GM12865 (cell line): ENCODE results near the gene AIP.

Experiments
- DNase-seq: peaks from one replicate; pipeline ENCODE4 v3.0.0; 2010; ENCODE audit warnings: low read depth
- H3K4me3 ChIP-seq: 2 replicates; pipeline ENCODE4 v1.5.1; 2011; ENCODE audit warnings: mild to moderate bottlenecking, low read depth, low read length, control low read depth
- TF ChIP-seq, protein P1 (sequence below): IDR thresholded peaks from 2 replicates; pipeline ENCODE4 v1.5.1; 2011; ENCODE audit warnings: low read length, control low read depth, low read depth, inconsistent platforms; ENCODE audit not compliant: insufficient read depth; ENCODE audit errors: missing control alignments

AIP gene

GRCh38 chr11:67486481-67487195, 3.8 kb downstream of the AIP start:
- DNase-seq = peak; percentile 90
- peak overlapping the region; percentile 38 for H3K4me3 ChIP-seq
- TF ChIP-seq, protein P1, sequence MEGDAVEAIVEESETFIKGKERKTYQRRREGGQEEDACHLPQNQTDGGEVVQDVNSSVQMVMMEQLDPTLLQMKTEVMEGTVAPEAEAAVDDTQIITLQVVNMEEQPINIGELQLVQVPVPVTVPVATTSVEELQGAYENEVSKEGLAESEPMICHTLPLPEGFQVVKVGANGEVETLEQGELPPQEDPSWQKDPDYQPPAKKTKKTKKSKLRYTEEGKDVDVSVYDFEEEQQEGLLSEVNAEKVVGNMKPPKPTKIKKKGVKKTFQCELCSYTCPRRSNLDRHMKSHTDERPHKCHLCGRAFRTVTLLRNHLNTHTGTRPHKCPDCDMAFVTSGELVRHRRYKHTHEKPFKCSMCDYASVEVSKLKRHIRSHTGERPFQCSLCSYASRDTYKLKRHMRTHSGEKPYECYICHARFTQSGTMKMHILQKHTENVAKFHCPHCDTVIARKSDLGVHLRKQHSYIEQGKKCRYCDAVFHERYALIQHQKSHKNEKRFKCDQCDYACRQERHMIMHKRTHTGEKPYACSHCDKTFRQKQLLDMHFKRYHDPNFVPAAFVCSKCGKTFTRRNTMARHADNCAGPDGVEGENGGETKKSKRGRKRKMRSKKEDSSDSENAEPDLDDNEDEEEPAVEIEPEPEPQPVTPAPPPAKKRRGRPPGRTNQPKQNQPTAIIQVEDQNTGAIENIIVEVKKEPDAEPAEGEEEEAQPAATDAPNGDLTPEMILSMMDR = no peak

DNA sequence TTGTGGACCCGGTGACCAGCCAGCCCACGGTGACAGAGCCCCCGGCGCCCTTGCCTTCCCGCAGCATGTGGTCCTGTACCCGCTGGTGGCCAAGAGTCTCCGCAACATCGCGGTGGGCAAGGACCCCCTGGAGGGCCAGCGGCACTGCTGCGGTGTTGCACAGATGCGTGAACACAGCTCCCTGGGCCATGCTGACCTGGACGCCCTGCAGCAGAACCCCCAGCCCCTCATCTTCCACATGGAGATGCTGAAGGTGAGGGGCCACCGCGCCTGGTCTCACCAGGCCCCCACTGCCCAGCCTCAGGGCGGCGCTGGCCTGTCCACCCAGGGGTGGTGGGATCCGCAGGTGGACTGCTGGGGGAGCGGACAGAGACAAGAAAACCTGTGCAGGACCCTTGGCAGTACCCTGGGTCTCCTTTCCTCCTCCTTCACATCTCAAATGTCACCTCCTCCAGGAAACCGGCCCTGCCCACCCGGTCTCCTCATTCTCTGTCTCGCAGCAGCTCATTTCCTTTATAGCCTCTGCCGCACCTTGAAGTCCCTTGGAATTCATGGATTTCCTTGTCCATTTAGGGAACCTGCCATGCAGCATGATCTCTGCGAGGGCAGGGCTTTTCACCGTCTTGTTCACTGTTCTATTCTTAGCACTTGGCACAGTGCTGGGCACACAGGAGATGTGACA, 6.5 kb downstream of the AIP start:
- no peak overlapping the region for H3K4me3 ChIP-seq
- TF ChIP-seq, protein P1 = no peak
- DNase-seq = no peak

- no peak overlapping the region for H3K4me3 ChIP-seq
- no peak for DNase-seq
- TF ChIP-seq, protein P1 = no peak
Measured at GRCh38 chr11:67489885-67490726, 7.3 kb downstream of the AIP start.

- TF ChIP-seq, protein P1 = no peak
- no peak for DNase-seq
- no peak overlapping the region for H3K4me3 ChIP-seq
Measured at GRCh38 chr11:67490727-67491065, 7.9 kb downstream of the AIP start.

- DNase-seq = no peak
- H3K4me3 ChIP-seq = no peak overlapping the region
- TF ChIP-seq, protein P1 = no peak
Measured at GRCh38 chr11:67491276-67492068, 8.6 kb downstream of the AIP start.

- no peak for DNase-seq
- H3K4me3 ChIP-seq = no peak overlapping the region
- TF ChIP-seq, protein P1 = no peak
Measured at GRCh38 chr11:67492069-67492727, 9.4 kb downstream of the AIP start.
